ENCODE measurements around the gene ARNT2.

Gene ARNT2

GRCh38 chr15:80579611-80580010 is 175.4 kb downstream of the ARNT2 start:
- Histone ChIP-seq H3K79me2 (ENCODE audit: insufficient read depth, low read length) (no peaks in the 10 kb centered on the region), H3K27me3 (ENCODE audit: insufficient read depth, low read length) (peaks cover 7% of the 10 kb centered on the region; the same call in 1 of the 2 replicates), H3K4me1 (ENCODE audit: insufficient read depth, low read length, severe bottlenecking) (no peaks in the 10 kb centered on the region), H3K4me2 (ENCODE audit: low read length) (no peak overlapping the region), H3K9ac (ENCODE audit: low read length) (no peak overlapping the region), H3K9me3 (ENCODE audit: low read length) (no peaks in the 10 kb centered on the region), H3F3A (ENCODE audit: insufficient read depth, low read length) (no peaks in the 10 kb centered on the region), H3K27ac (ENCODE audit: low read depth, low read length, poor library complexity, severe bottlenecking) (no peak overlapping the region), H3K9me2 (ENCODE audit: low read depth, low read length) (no peaks in the 10 kb centered on the region), H3K36me3 (ENCODE audit: insufficient read depth, low read length) (no peaks in the 10 kb centered on the region), H2AFZ (ENCODE audit: low read length) (no peak overlapping the region), H3K4me3 (ENCODE audit: low read depth, low read length, poor library complexity, severe bottlenecking) (no peak overlapping the region), H4K20me1 (ENCODE audit: insufficient read depth, low read length) (no peaks in the 10 kb centered on the region)
- TF ChIP-seq CTCF (IDR thresholded peaks at IDR 0.05; ENCODE audit: low read length) (no peak), EZH2 (IDR thresholded peaks at IDR 0.05; ENCODE audit: borderline replicate concordance, low read length) (no peak)

- Histone ChIP-seq H3K9me2 (ENCODE audit: low read depth, low read length) (no peaks in the 10 kb centered on the region), H3K4me1 (ENCODE audit: insufficient read depth, low read length, severe bottlenecking) (no peaks in the 10 kb centered on the region), H3K27ac (ENCODE audit: low read depth, low read length, poor library complexity, severe bottlenecking) (no peak overlapping the region), H3K4me3 (ENCODE audit: low read depth, low read length, poor library complexity, severe bottlenecking) (no peak overlapping the region), H3K4me2 (ENCODE audit: low read length) (no peak overlapping the region), H3K9ac (ENCODE audit: low read length) (no peak overlapping the region), H4K20me1 (ENCODE audit: insufficient read depth, low read length) (no peaks in the 10 kb centered on the region), H3K79me2 (ENCODE audit: insufficient read depth, low read length) (no peaks in the 10 kb centered on the region), H3F3A (ENCODE audit: insufficient read depth, low read length) (no peaks in the 10 kb centered on the region), H3K36me3 (ENCODE audit: insufficient read depth, low read length) (no peaks in the 10 kb centered on the region), H3K27me3 (ENCODE audit: insufficient read depth, low read length) (peaks cover 7% of the 10 kb centered on the region; the same call in 1 of the 2 replicates), H3K9me3 (ENCODE audit: low read length) (no peaks in the 10 kb centered on the region), H2AFZ (ENCODE audit: low read length) (no peak overlapping the region)
- TF ChIP-seq CTCF (IDR thresholded peaks at IDR 0.05; ENCODE audit: low read length) (no peak), EZH2 (IDR thresholded peaks at IDR 0.05; ENCODE audit: borderline replicate concordance, low read length) (no peak)
Observed at GRCh38 chr15:80580106-80580505, 175.9 kb downstream of the ARNT2 start.

GRCh38 chr15:80580536-80581260 is 176.5 kb downstream of the ARNT2 start:
- H3K4me3 ChIP-seq (ENCODE audit: low read depth, low read length, poor library complexity, severe bottlenecking) = no peak overlapping the region
- H3K79me2 ChIP-seq (ENCODE audit: insufficient read depth, low read length) = no peaks in the 10 kb centered on the region
- H3F3A ChIP-seq (ENCODE audit: insufficient read depth, low read length) = no peaks in the 10 kb centered on the region
- H3K4me1 ChIP-seq (ENCODE audit: insufficient read depth, low read length, severe bottlenecking) = no peaks in the 10 kb centered on the region
- H3K27me3 ChIP-seq (ENCODE audit: insufficient read depth, low read length) = peaks cover 2% of the 10 kb centered on the region; the same call in 1 of the 2 replicates
- H2AFZ ChIP-seq (ENCODE audit: low read length) = no peak overlapping the region
- no peaks in the 10 kb centered on the region for H3K9me3 ChIP-seq (ENCODE audit: low read length)
- no peak overlapping the region for H3K27ac ChIP-seq (ENCODE audit: low read depth, low read length, poor library complexity, severe bottlenecking)
- TF ChIP-seq CTCF (IDR thresholded peaks at IDR 0.05; ENCODE audit: low read length) (no peak), EZH2 (IDR thresholded peaks at IDR 0.05; ENCODE audit: borderline replicate concordance, low read length) (no peak)
- H4K20me1 ChIP-seq (ENCODE audit: insufficient read depth, low read length) = no peaks in the 10 kb centered on the region
- H3K4me2 ChIP-seq (ENCODE audit: low read length) = no peak overlapping the region
- no peaks in the 10 kb centered on the region for H3K36me3 ChIP-seq (ENCODE audit: insufficient read depth, low read length)
- H3K9me2 ChIP-seq (ENCODE audit: low read depth, low read length) = no peaks in the 10 kb centered on the region
- H3K9ac ChIP-seq (ENCODE audit: low read length) = no peak overlapping the region

Data from OCI-LY1 (cell line).